LHCN-M2 (cell line): ENCODE measurements around the gene RBM11. TPM values are rescaled to one million over a fixed set of nuclear protein-coding genes. Genes with fewer than 3 reads are reported as not detected.

Source experiments
- DNase-seq: peaks from one replicate; pipeline ENCODE4 v3.0.0-alpha.2; 2012; ENCODE audit warnings: low read depth
- total RNA-seq: library from RNA; depleted of rRNA; stranded (reverse); fragments of >200 nt; gene quantifications from 2 replicates; pipeline ENCODE4 v1.2.3, GENCODE V29; 2014; rRNA removed

The RBM11 gene
- total RNA-seq, 1 experiment from 2014 or later: not detected

- DNase-seq: no peak
Observed at GRCh38 chr21:14271053-14271452, 55.1 kb downstream of the RBM11 start.

- no peak for DNase-seq
Observed at GRCh38 chr21:14271641-14272040, 55.7 kb downstream of the RBM11 start.

GRCh38 chr21:14273736-14274538, 58.0 kb downstream of the RBM11 start:
- no peak for DNase-seq

- DNase-seq: no peak
Observed at GRCh38 chr21:14275702-14276205, 59.8 kb downstream of the RBM11 start.

Other genes with a start within 250 kb of the RBM11 start
- gene LIPI, start 5.2 kb upstream of the RBM11 start, total RNA-seq: not detected in 2 replicates
- gene HSPA13, start 167.0 kb downstream of the RBM11 start, total RNA-seq: 54.6 and 58.5 TPM in 2 replicates